Sigmoid colon (tissue), 4 donors: Measurements from ENCODE around the gene DCDC1.

ENCODE experiments used
- CTCF ChIP-seq, 4 experiments: fragments of 450-650 bp in 3 of 4; fragments of 200-600 bp in 1 of 4; IDR thresholded peaks; one replicate each; pipeline ENCODE4 v1.5.1; 2016 to 2019; ENCODE audit warnings: antibody characterized with exemption in 4 of 4, mild to moderate bottlenecking in 3 of 4, moderate library complexity in 2 of 4
- EP300 ChIP-seq, 4 donors: sonication (generic); formaldehyde crosslinking; IDR thresholded peaks; one replicate each; pipeline ENCODE4 v1.6.1; 2017; ENCODE audit warnings: antibody characterized with exemption in 4 of 4
- POLR2A ChIP-seq, 2 donors: fragments of 450-650 bp; IDR thresholded peaks; one replicate each; pipeline ENCODE4 v1.6.1; 2016; ENCODE audit warnings: antibody characterized with exemption in 2 of 2, mild to moderate bottlenecking in 2 of 2, moderate library complexity in 2 of 2
- POLR2AphosphoS5 ChIP-seq, 4 donors: sonication (generic); formaldehyde crosslinking; IDR thresholded peaks; one replicate each; pipeline ENCODE4 v1.6.1; 2017; ENCODE audit warnings: antibody characterized with exemption in 4 of 4

- TF ChIP-seq POLR2A (IDR thresholded peaks at IDR 0.05) (no peak), CTCF (IDR thresholded peaks at IDR 0.05) (no peak), POLR2AphosphoS5 (IDR thresholded peaks at IDR 0.05) (no peak), EP300 (IDR thresholded peaks at IDR 0.05) (no peak)
These were observed 377.6 kb downstream of the DCDC1 start for GRCh38 chr11:30991802-30992512.
